CD14-positive monocyte (primary cell): ENCODE measurements around the gene NTRK1. TPM values are rescaled to one million over a fixed set of nuclear protein-coding genes. Genes with fewer than 3 reads are reported as not detected.

Experiments
- DNase-seq, 3 donors: peaks; one replicate each; pipeline ENCODE4 v3.0.0-alpha.2; 2011 to 2022
- H2AFZ ChIP-seq: 2 replicates; pipeline ENCODE4 v1.6.0; 2012; ENCODE audit warnings: mild to moderate bottlenecking, low read depth, low read length, inconsistent platforms; ENCODE audit not compliant: insufficient read depth, poor library complexity, severe bottlenecking
- H3K27ac ChIP-seq, 2 donors: 1 replicate in 1 of 2; 2 replicates in 1 of 2; pipeline ENCODE4 v1.5.1; 2012 to 2013; ENCODE audit warnings: low read length in 2 of 2, control low read depth in 1 of 2, inconsistent platforms in 1 of 2, low read depth in 1 of 2, mild to moderate bottlenecking in 1 of 2
- H3K27me3 ChIP-seq, 2 donors: one replicate each; pipeline versions ENCODE4 v1.6.0 to v1.6.1; 2011 to 2013; ENCODE audit warnings: low read length in 2 of 2; ENCODE audit not compliant: control insufficient read depth in 2 of 2, insufficient read depth in 2 of 2
- H3K36me3 ChIP-seq, 2 donors: replicated peaks in 1 of 2; 1 replicate in 1 of 2; 2 replicates in 1 of 2; pipeline versions ENCODE4 v1.5.1 to v1.6.1; 2012 to 2013; ENCODE audit warnings: low read length in 2 of 2, control low read depth in 1 of 2, inconsistent platforms in 1 of 2, mild to moderate bottlenecking in 1 of 2; ENCODE audit not compliant: insufficient read depth in 2 of 2, control insufficient read depth in 1 of 2
- H3K4me1 ChIP-seq, 2 donors: 1 replicate in 1 of 2; 2 replicates in 1 of 2; pipeline versions ENCODE4 v1.5.1 to v1.6.1; 2012 to 2013; ENCODE audit warnings: low read length in 2 of 2, control low read depth in 1 of 2, inconsistent platforms in 1 of 2, mild to moderate bottlenecking in 1 of 2, moderate library complexity in 1 of 2; ENCODE audit not compliant: insufficient read depth in 2 of 2, control insufficient read depth in 1 of 2
- H3K4me2 ChIP-seq: replicated peaks from 2 replicates; pipeline ENCODE3; 2012; ENCODE audit warnings: low read length, moderate library complexity, mild to moderate bottlenecking; ENCODE audit not compliant: poor library complexity, severe bottlenecking; ENCODE audit errors: extremely low read depth
- H3K4me3 ChIP-seq, 3 experiments: fragments of 200-600 bp in 1 of 3; sonication (generic) in 1 of 3; replicated peaks in 1 of 3; 1 replicate in 2 of 3; 2 replicates in 1 of 3; pipeline ENCODE4 v1.5.1; 2011 to 2013; ENCODE audit warnings: low read length in 3 of 3, mild to moderate bottlenecking in 3 of 3, control low read depth in 2 of 3, low read depth in 2 of 3, inconsistent platforms in 1 of 3, moderate library complexity in 1 of 3
- H3K79me2 ChIP-seq: 2 replicates; pipeline ENCODE4 v1.6.0; 2012; ENCODE audit warnings: mild to moderate bottlenecking, control low read depth, inconsistent platforms, low read length, moderate library complexity; ENCODE audit not compliant: insufficient read depth
- H3K9ac ChIP-seq: 2 replicates; pipeline ENCODE4 v1.6.0; 2017; ENCODE audit warnings: low read length, mild to moderate bottlenecking; ENCODE audit not compliant: insufficient read depth, poor library complexity, severe bottlenecking
- H3K9me3 ChIP-seq, 2 donors: replicated peaks in 1 of 2; 1 replicate in 1 of 2; 2 replicates in 1 of 2; pipeline versions ENCODE4 v1.5.1 to v1.6.1; 2012 to 2013; ENCODE audit warnings: low read length in 2 of 2, control low read depth in 1 of 2; ENCODE audit not compliant: control insufficient read depth in 1 of 2, insufficient read depth in 1 of 2
- H4K20me1 ChIP-seq: 2 replicates; pipeline ENCODE4 v1.6.0; 2012; ENCODE audit warnings: mild to moderate bottlenecking, low read length, control low read depth, moderate library complexity; ENCODE audit not compliant: insufficient read depth
- H3K27ac Mint-ChIP-seq, 7 donors: one replicate each; pipeline ENCODE4 v1.8.0; 2020; ENCODE audit warnings: mild to moderate bottlenecking in 7 of 7, mixed read lengths in 7 of 7, moderate library complexity in 6 of 7, inconsistent platforms in 2 of 7
- H3K27me3 Mint-ChIP-seq, 3 donors: one replicate each; pipeline ENCODE4 v1.8.0; 2021 to 2022; ENCODE audit warnings: low read depth in 3 of 3, mild to moderate bottlenecking in 3 of 3, mixed read lengths in 3 of 3, moderate library complexity in 3 of 3, inconsistent platforms in 1 of 3
- H3K36me3 Mint-ChIP-seq, 2 donors: one replicate each; pipeline ENCODE4 v1.8.0; 2020; ENCODE audit warnings: mixed read lengths in 2 of 2, inconsistent platforms in 1 of 2, mild to moderate bottlenecking in 1 of 2
- H3K4me1 Mint-ChIP-seq: one replicate; pipeline ENCODE4 v1.8.0; 2020; ENCODE audit warnings: mild to moderate bottlenecking, mixed read lengths
- H3K4me3 Mint-ChIP-seq, 2 donors: one replicate each; pipeline ENCODE4 v1.8.0; 2020; ENCODE audit warnings: mild to moderate bottlenecking in 2 of 2, mixed read lengths in 2 of 2, moderate library complexity in 1 of 2
- H3K9me3 Mint-ChIP-seq, 7 donors: one replicate each; pipeline ENCODE4 v1.8.0; 2020 to 2022; ENCODE audit warnings: mixed read lengths in 7 of 7, mild to moderate bottlenecking in 6 of 7, moderate library complexity in 6 of 7, inconsistent platforms in 2 of 7
- CTCF ChIP-seq: fragments of 200-600 bp; IDR thresholded peaks from one replicate; pipeline ENCODE4 v1.8.0; 2022; ENCODE audit warnings: antibody characterized with exemption, mild to moderate bottlenecking
- WGBS: methylation state at CpG from one replicate; pipeline ENCODE4 v1.1.5; 2013; ENCODE audit warnings: missing lambda C conversion rate; ENCODE audit not compliant: insufficient coverage; 5-methylcytosine and 5-hydroxymethylcytosine counted together
- intact Hi-C, 2 donors: fragments of 100-400 bp; cut with micrococcal nuclease; formaldehyde crosslinking; loops; one replicate each; pipeline versions ENCODE4 v1.15.0 to v1.15.1; 2023
- polyA plus RNA-seq, 3 donors: library from polyadenylated mRNA; depleted of rRNA in 1 of 3; unstranded in 2 of 3; stranded (reverse) in 1 of 3; fragments of 300-500 nt in 2 of 3; fragments of >200 nt in 1 of 3; fragmentation: Illumina TruSeq in 2 of 3; gene quantifications; 1 replicate in 2 of 3; 2 replicates in 1 of 3; pipeline ENCODE4 v1.2.3, GENCODE V29; 2012 to 2021

The NTRK1 gene
- polyA plus RNA-seq, 3 donors = 0.03 TPM; not detected in 2

- peaks cover 28% of the 10 kb centered on the region for H3K4me1 Mint-ChIP-seq
- H3K27ac Mint-ChIP-seq = peak overlapping the region in 2 of 7 donors; percentile 22 to 77
- peak; percentile 56 to 70 (median 61) for DNase-seq
- Histone ChIP-seq H3K27me3 (peaks cover 0 to 33% of the 10 kb centered on the region in 2 donors), H3K27ac (no peak overlapping the region), H3K9ac (peak overlapping the region; percentile 58), H4K20me1 (no peaks in the 10 kb centered on the region), H3K36me3 (no peaks in the 10 kb centered on the region), H3K4me1 (peaks cover 21 to 24% of the 10 kb centered on the region in 2 donors), H3K9me3 (no peaks in the 10 kb centered on the region), H2AFZ (peak overlapping the region; percentile 86), H3K79me2 (no peaks in the 10 kb centered on the region), H3K4me3 (peak overlapping the region; percentile 11 to 72 (median 47)), H3K4me2 (peak overlapping the region; percentile 84)
- H3K4me3 Mint-ChIP-seq = peak overlapping the region; percentile 78 to 87
- H3K36me3 Mint-ChIP-seq = no peaks in the 10 kb centered on the region
- intact Hi-C loops = loop anchor here in 1 of 2 donors (10.0 kb wide), 1 partner anchor 81 kb away; the partner anchor contains the start of gene PEAR1
- peak; percentile 81 for TF ChIP-seq CTCF
- H3K9me3 Mint-ChIP-seq = peaks cover 0 to 2% (median 0%) of the 10 kb centered on the region in 7 donors
- peaks cover 33 to 63% (median 42%) of the 10 kb centered on the region in 3 donors for H3K27me3 Mint-ChIP-seq
- WGBS = 9% methylated on average over 53 of the region's 60 CpGs
Measured at GRCh38 chr1:156813750-156814570, 46.7 kb upstream of the NTRK1 start.

GRCh38 chr1:156814571-156815260 is 45.9 kb upstream of the NTRK1 start:
- WGBS = 81% methylated on average over 5 of the region's 7 CpGs
- Histone ChIP-seq H3K4me2 (peak overlapping the region; percentile 84), H3K4me1 (peaks cover 21 to 24% of the 10 kb centered on the region in 2 donors), H3K9me3 (no peaks in the 10 kb centered on the region), H3K27me3 (peaks cover 0 to 33% of the 10 kb centered on the region in 2 donors), H3K4me3 (no peak overlapping the region), H3K79me2 (no peaks in the 10 kb centered on the region), H2AFZ (peak overlapping the region; percentile 86), H3K36me3 (no peaks in the 10 kb centered on the region), H3K27ac (no peak overlapping the region), H3K9ac (no peak overlapping the region), H4K20me1 (no peaks in the 10 kb centered on the region)
- intact Hi-C loops = loop anchor here in 1 of 2 donors (10.0 kb wide), 1 partner anchor 80 kb away; the partner anchor contains the start of gene PEAR1
- Mint-ChIP-seq H3K27ac (peak overlapping the region in 2 of 7 donors; percentile 22 to 77), H3K27me3 (peaks cover 35 to 64% (median 43%) of the 10 kb centered on the region in 3 donors), H3K4me3 (peak overlapping the region; percentile 78 to 87), H3K9me3 (peaks cover 0 to 2% (median 0%) of the 10 kb centered on the region in 7 donors), H3K4me1 (peaks cover 28% of the 10 kb centered on the region), H3K36me3 (no peaks in the 10 kb centered on the region)
- TF ChIP-seq CTCF = no peak
- DNase-seq = peak in 2 of 3 donors; percentile 7 to 48
